Endodermal cell (in vitro differentiated cells): ENCODE results near the gene BMP2K. TPM values are rescaled to one million over a fixed set of nuclear protein-coding genes. Genes with fewer than 3 reads are reported as not detected.

Experiments
- DNase-seq: peaks from one replicate; pipeline ENCODE4 v3.0.0-alpha.2; 2017
- H3K27ac ChIP-seq: 2 replicates; pipeline ENCODE4 v1.5.1; 2013; ENCODE audit warnings: mild to moderate bottlenecking, low read depth, low read length, moderate library complexity
- H3K27me3 ChIP-seq: 2 replicates; pipeline ENCODE4 v1.6.1; 2013; ENCODE audit warnings: mild to moderate bottlenecking, low read length, moderate library complexity; ENCODE audit not compliant: insufficient read depth, control insufficient read depth, poor library complexity, severe bottlenecking
- H3K36me3 ChIP-seq: 2 replicates; pipeline ENCODE4 v1.7.0; 2013; ENCODE audit warnings: mild to moderate bottlenecking, low read length, moderate library complexity; ENCODE audit not compliant: control insufficient read depth, insufficient read depth
- H3K4me1 ChIP-seq: one replicate; pipeline ENCODE4 v1.7.0; 2013; ENCODE audit warnings: low read length; ENCODE audit not compliant: control insufficient read depth, insufficient read depth
- H3K4me3 ChIP-seq: 2 replicates; pipeline ENCODE4 v1.5.1; 2013; ENCODE audit warnings: mild to moderate bottlenecking, low read length, moderate library complexity
- H3K9ac ChIP-seq: 2 replicates; pipeline ENCODE4 v1.6.1; 2013; ENCODE audit warnings: mild to moderate bottlenecking, low read length, moderate library complexity; ENCODE audit not compliant: poor library complexity, severe bottlenecking; ENCODE audit errors: extremely low read depth
- H3K9me3 ChIP-seq: 2 replicates; pipeline ENCODE4 v1.6.1; 2013; ENCODE audit warnings: mild to moderate bottlenecking, low read length, moderate library complexity; ENCODE audit not compliant: control insufficient read depth
- H3K27ac Mint-ChIP-seq: 2 replicates; pipeline ENCODE4 v1.8.0; 2020; ENCODE audit warnings: mixed read lengths
- H3K27me3 Mint-ChIP-seq: 2 replicates; pipeline ENCODE4 v1.8.0; 2021; ENCODE audit warnings: mild to moderate bottlenecking, mixed read lengths; ENCODE audit not compliant: insufficient read depth
- H3K36me3 Mint-ChIP-seq: 2 replicates; pipeline ENCODE4 v1.8.0; 2020; ENCODE audit warnings: low read depth, mixed read lengths
- H3K4me1 Mint-ChIP-seq: 2 replicates; pipeline ENCODE4 v1.8.0; 2020; ENCODE audit warnings: mixed read lengths
- H3K4me3 Mint-ChIP-seq: 2 replicates; pipeline ENCODE4 v1.8.0; 2020; ENCODE audit warnings: mild to moderate bottlenecking, moderate library complexity, mixed read lengths
- H3K9me3 Mint-ChIP-seq: 2 replicates; pipeline ENCODE4 v1.8.0; 2020; ENCODE audit warnings: mild to moderate bottlenecking, mixed read lengths
- WGBS, 2 experiments: methylation state at CpG; one replicate each; pipeline versions ENCODE4 v1.1.5 to v1.1.7; 2013; ENCODE audit warnings: missing lambda C conversion rate in 2 of 2, mixed read lengths in 1 of 2; ENCODE audit not compliant: insufficient coverage in 1 of 2, insufficient read length in 1 of 2; 5-methylcytosine and 5-hydroxymethylcytosine counted together
- total RNA-seq, 2 donors: library from RNA; stranded (reverse); fragmentation: NEBNext Ultra II Directional in 1 of 2; extraction: Animal tissue kit (Norgen Biotek cat#: 25700) in 1 of 2; gene quantifications; 2 replicates in 1 of 2; 3 replicates in 1 of 2; pipeline ENCODE4 v1.2.1, GENCODE V29; 2021
- TF ChIP-seq, protein P1 (sequence below): fragments of 200-600 bp; sonication (generic); conservative IDR thresholded peaks from 2 replicates; pipeline ENCODE4 v1.5.0; 2021; ENCODE audit warnings: antibody characterized with exemption, mild to moderate bottlenecking

The BMP2K gene
- total RNA-seq, 2 donors from 2014 or later, result 39.4 to 49.1 TPM

DNA sequence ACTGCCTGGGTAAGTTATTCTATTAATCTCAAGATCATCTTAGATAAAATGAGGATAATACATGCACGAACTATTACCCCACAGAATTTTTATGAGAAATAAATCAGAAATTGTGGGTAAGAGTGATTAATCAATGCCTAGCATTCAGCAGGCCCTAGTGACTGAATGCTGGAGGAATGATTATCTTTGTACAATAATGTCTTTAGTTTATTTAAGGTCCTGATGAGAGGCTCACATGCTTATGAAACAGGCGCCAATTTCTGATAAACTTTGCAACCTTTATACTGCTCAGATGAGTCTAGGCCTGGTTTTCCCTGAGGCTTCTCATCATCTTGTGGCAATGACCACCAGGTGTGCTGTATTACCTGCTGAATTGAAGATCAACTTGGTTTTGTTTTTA, 27.8 kb upstream of the BMP2K start:
- Mint-ChIP-seq H3K27ac (no peak overlapping the region), H3K27me3 (no peaks in the 10 kb centered on the region), H3K36me3 (no peaks in the 10 kb centered on the region), H3K4me3 (no peak overlapping the region), H3K4me1 (no peaks in the 10 kb centered on the region), H3K9me3 (no peaks in the 10 kb centered on the region)
- Histone ChIP-seq H3K4me1 (no peaks in the 10 kb centered on the region), H3K27me3 (no peaks in the 10 kb centered on the region), H3K27ac (no peak overlapping the region), H3K9ac (no peak overlapping the region), H3K36me3 (no peaks in the 10 kb centered on the region), H3K9me3 (no peaks in the 10 kb centered on the region), H3K4me3 (no peak overlapping the region)
- WGBS, 2 experiments, result 83 to 87% methylated on average over 1 to 2 of the region's 2 CpGs
- no peak for DNase-seq
- TF ChIP-seq, protein P1, sequence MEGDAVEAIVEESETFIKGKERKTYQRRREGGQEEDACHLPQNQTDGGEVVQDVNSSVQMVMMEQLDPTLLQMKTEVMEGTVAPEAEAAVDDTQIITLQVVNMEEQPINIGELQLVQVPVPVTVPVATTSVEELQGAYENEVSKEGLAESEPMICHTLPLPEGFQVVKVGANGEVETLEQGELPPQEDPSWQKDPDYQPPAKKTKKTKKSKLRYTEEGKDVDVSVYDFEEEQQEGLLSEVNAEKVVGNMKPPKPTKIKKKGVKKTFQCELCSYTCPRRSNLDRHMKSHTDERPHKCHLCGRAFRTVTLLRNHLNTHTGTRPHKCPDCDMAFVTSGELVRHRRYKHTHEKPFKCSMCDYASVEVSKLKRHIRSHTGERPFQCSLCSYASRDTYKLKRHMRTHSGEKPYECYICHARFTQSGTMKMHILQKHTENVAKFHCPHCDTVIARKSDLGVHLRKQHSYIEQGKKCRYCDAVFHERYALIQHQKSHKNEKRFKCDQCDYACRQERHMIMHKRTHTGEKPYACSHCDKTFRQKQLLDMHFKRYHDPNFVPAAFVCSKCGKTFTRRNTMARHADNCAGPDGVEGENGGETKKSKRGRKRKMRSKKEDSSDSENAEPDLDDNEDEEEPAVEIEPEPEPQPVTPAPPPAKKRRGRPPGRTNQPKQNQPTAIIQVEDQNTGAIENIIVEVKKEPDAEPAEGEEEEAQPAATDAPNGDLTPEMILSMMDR, result peak; percentile 61

GRCh38 chr4:78749258-78749971, 26.7 kb upstream of the BMP2K start:
- no peaks in the 10 kb centered on the region for H3K27me3 Mint-ChIP-seq
- Histone ChIP-seq H3K9ac (no peak overlapping the region), H3K36me3 (no peaks in the 10 kb centered on the region), H3K9me3 (no peaks in the 10 kb centered on the region), H3K4me3 (no peak overlapping the region), H3K4me1 (no peaks in the 10 kb centered on the region), H3K27ac (no peak overlapping the region), H3K27me3 (no peaks in the 10 kb centered on the region)
- H3K4me3 Mint-ChIP-seq, result no peak overlapping the region
- no peaks in the 10 kb centered on the region for H3K9me3 Mint-ChIP-seq
- no peaks in the 10 kb centered on the region for H3K36me3 Mint-ChIP-seq
- TF ChIP-seq, protein P1, result no peak
- WGBS, 2 experiments, result 88 to 94% methylated on average over 2 to 4 of the region's 4 CpGs
- no peak overlapping the region for H3K27ac Mint-ChIP-seq
- no peak for DNase-seq
- H3K4me1 Mint-ChIP-seq, result no peaks in the 10 kb centered on the region

DNA sequence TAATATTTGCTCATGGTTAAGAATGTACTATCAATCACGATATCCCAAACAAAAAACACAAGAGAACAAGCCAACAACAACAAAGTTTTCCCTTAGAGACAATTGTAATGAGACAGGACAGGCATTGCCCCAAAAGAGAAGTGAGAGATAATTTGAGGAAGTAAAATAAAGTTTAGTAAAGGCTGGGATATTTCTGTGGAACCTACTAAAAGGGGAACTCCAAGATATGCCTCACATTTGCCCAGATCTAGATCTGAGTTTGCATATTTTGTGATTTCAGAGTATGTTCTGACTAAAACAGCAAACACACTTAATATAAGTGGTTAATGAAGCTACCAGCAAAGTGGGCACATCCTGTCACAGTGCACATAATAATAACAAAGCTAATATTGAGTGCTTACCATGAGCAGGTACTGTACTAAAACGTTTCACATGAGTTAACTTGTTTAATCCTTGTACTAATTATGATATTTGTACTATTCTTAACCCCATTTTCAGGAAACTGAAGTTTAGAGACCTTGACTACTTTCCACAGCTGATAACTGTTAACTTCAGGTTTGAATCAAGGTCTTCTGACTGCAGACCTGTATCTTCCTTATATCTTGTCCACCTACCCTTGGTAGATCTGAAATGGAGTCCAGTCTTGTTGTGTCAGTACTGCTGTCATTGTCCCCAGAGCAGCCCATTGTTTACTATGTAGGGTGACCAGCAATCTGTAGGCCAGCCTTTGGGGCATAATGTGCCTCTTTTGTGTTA, 26.0 kb upstream of the BMP2K start:
- no peaks in the 10 kb centered on the region for H3K9me3 ChIP-seq

More for the DNA sequence above, 26.0 kb upstream of the BMP2K start:
- Mint-ChIP-seq H3K36me3 (no peaks in the 10 kb centered on the region), H3K4me3 (no peak overlapping the region), H3K27me3 (no peaks in the 10 kb centered on the region), H3K27ac (no peak overlapping the region), H3K9me3 (no peaks in the 10 kb centered on the region), H3K4me1 (no peaks in the 10 kb centered on the region)
- no peak overlapping the region for H3K27ac ChIP-seq
- DNase-seq, result no peak
- WGBS, 2 experiments, result 80 to 94% methylated on average over 1 to 2 of the region's 2 CpGs
- TF ChIP-seq, protein P1, result no peak
- no peak overlapping the region for H3K4me3 ChIP-seq
- no peaks in the 10 kb centered on the region for H3K4me1 ChIP-seq
- no peaks in the 10 kb centered on the region for H3K27me3 ChIP-seq
- no peaks in the 10 kb centered on the region for H3K36me3 ChIP-seq
- no peak overlapping the region for H3K9ac ChIP-seq
